GM10248 (cell line): ENCODE measurements around the gene KIF16B.

ENCODE experiments used
- CTCF ChIA-PET: fragments of 300-600 bp; sonication (Branson Sonifier 250); formaldehyde crosslinking; extraction: SDS; loops from one replicate; lab custom pipeline; 2021; ENCODE audit warnings: antibody characterized with exemption; lab: Yijun Ruan, JAX
- POLR2A ChIA-PET: fragments of 350-650 bp; sonication (Branson Sonifier 250); formaldehyde crosslinking; extraction: SDS; loops from one replicate; lab custom pipeline; 2020; ENCODE audit warnings: antibody characterized with exemption; lab: Yijun Ruan, JAX
- DNase-seq: peaks from one replicate; pipeline ENCODE4 v3.0.0; 2012; ENCODE audit errors: extremely low spot score
- CTCF ChIP-seq: IDR thresholded peaks from 2 replicates; pipeline ENCODE4 v1.5.1; 2012; ENCODE audit warnings: mild to moderate bottlenecking, low read depth; ENCODE audit errors: extremely low read depth, missing control alignments, control extremely low read depth

Gene KIF16B

GRCh38 chr20:16617056-16617455, 43.8 kb upstream of the KIF16B start:
- no peak for TF ChIP-seq CTCF
- no peak for DNase-seq
- ChIA-PET CTCF (interaction anchor here (0.9 to 1.1 kb wide), 2 partner anchors 15 to 20 kb away, joined by 3 read pairs; no protein-coding TSS in a partner anchor), POLR2A (no interaction called here)

- TF ChIP-seq CTCF: no peak
- CTCF ChIA-PET: interaction anchor here (0.9 kb wide), 2 partner anchors 16 to 23 kb away, joined by 3 read pairs; no protein-coding TSS in a partner anchor
- POLR2A ChIA-PET: no interaction called here
- no peak for DNase-seq
These were observed 43.1 kb upstream of the KIF16B start for GRCh38 chr20:16616317-16616716.

- DNase-seq: no peak
- TF ChIP-seq CTCF: no peak
- CTCF ChIA-PET: interaction anchor here (1.5 kb wide), 1 partner anchor 17 kb away, joined by 4 read pairs; no protein-coding TSS in a partner anchor
- POLR2A ChIA-PET: no interaction called here
These were observed 42.0 kb upstream of the KIF16B start for GRCh38 chr20:16615199-16615598.

GRCh38 chr20:16613954-16614353, 40.7 kb upstream of the KIF16B start:
- DNase-seq: no peak
- TF ChIP-seq CTCF: no peak
- POLR2A ChIA-PET: no interaction called here

GRCh38 chr20:16612706-16613105, 39.5 kb upstream of the KIF16B start:
- no peak for DNase-seq
- CTCF ChIA-PET: no interaction called here
- TF ChIP-seq CTCF: no peak
- POLR2A ChIA-PET: no interaction called here

More at GRCh38 chr20:16613954-16614353, 40.7 kb upstream of the KIF16B start:
- CTCF ChIA-PET: interaction anchor here (0.7 to 1.5 kb wide), 3 partner anchors 11 to 92 kb away, joined by 3 to 4 read pairs (median 3); no protein-coding TSS in a partner anchor

- ChIA-PET CTCF (interaction anchor here (1.0 kb wide), 1 partner anchor 17 kb away, joined by 3 read pairs; no protein-coding TSS in a partner anchor), POLR2A (no interaction called here)
- DNase-seq: no peak
- no peak for TF ChIP-seq CTCF
These were observed 38.6 kb upstream of the KIF16B start for GRCh38 chr20:16611817-16612216.
